Testis (tissue), 3 donors: ENCODE measurements around the gene KLHL25. TPM values are rescaled to one million over a fixed set of nuclear protein-coding genes. Genes with fewer than 3 reads are reported as not detected.

Experiments used
- DNase-seq: peaks from one replicate; pipeline ENCODE4 v3.0.0-alpha.2; 2019
- H3K27ac ChIP-seq, 2 donors: fragments of 200-600 bp; sonication (generic); one replicate each; pipeline ENCODE4 v1.5.1; 2019
- H3K27me3 ChIP-seq: fragments of 200-600 bp; sonication (generic); one replicate; pipeline ENCODE4 v1.5.1; 2019
- H3K36me3 ChIP-seq: fragments of 200-600 bp; sonication (generic); one replicate; pipeline ENCODE4 v1.5.1; 2017; ENCODE audit warnings: low read depth; ENCODE audit errors: missing control alignments
- H3K4me1 ChIP-seq: fragments of 200-600 bp; sonication (generic); one replicate; pipeline ENCODE4 v1.5.1; 2019
- H3K4me3 ChIP-seq, 2 donors: fragments of 200-600 bp; sonication (generic); one replicate each; pipeline ENCODE4 v1.5.1; 2017 to 2019
- H3K9me3 ChIP-seq: fragments of 200-600 bp; sonication (generic); one replicate; pipeline ENCODE4 v1.5.1; 2017
- POLR2A ChIP-seq: fragments of 450-650 bp; IDR thresholded peaks from one replicate; pipeline ENCODE4 v1.6.1; 2017; ENCODE audit warnings: antibody characterized with exemption, mild to moderate bottlenecking, moderate library complexity
- WGBS, 2 donors: methylation state at CpG; one replicate each; pipeline ENCODE4 v1.1.5; 2018; 5-methylcytosine and 5-hydroxymethylcytosine counted together
- intact Hi-C: fragments of 100-400 bp; cut with DNase I; formaldehyde crosslinking; loops from one replicate; pipeline ENCODE4 v1.15.1; 2023; ENCODE audit warnings: low total_unique reads
- polyA plus RNA-seq: library from polyadenylated mRNA; stranded (reverse); fragments of 350-450 nt; fragmentation: Illumina TruSeq; extraction: RNeasy Lipid Tissue Mini Kit (QIAGEN cat#74804); gene quantifications from one replicate; pipeline ENCODE4 v1.2.3, GENCODE V29; 2014; ENCODE audit warnings: low read depth, low replicate concordance; ENCODE audit not compliant: insufficient read depth
- total RNA-seq, 2 donors: library from RNA; depleted of rRNA; stranded (reverse); fragments of >200 nt; gene quantifications; one replicate each; pipeline ENCODE4 v1.2.3, GENCODE V29; 2016
- TF ChIP-seq, protein P1 (sequence below), 3 experiments: fragments of 450-650 bp in 2 of 3; fragments of 200-600 bp in 1 of 3; sonication (generic) in 1 of 3; IDR thresholded peaks; one replicate each; pipeline ENCODE4 v1.5.1; 2016 to 2019; ENCODE audit warnings: antibody characterized with exemption in 3 of 3, mild to moderate bottlenecking in 2 of 3, moderate library complexity in 1 of 3

The KLHL25 gene
- total and polyA plus RNA-seq, 3 donors from 2014 or later = 19.6 to 50.1 (median 42.6) TPM

DNA sequence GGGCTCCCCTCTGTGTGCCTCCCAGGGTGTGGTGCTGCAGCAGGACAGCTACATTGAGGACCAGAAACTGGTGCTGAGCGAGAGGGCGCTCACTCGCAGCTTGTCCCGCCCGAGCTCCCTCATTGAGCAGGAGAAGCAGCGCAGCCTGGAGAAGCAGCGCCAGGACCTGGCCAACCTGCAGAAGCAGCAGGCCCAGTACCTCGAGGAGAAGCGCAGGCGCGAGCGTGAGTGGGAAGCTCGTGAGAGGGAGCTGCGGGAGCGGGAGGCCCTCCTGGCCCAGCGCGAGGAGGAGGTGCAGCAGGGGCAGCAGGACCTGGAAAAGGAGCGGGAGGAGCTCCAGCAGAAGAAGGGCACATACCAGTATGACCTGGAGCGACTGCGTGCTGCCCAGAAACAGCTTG, 53.7 kb downstream of the KLHL25 start:
- no peaks in the 10 kb centered on the region for H3K36me3 ChIP-seq
- H3K27me3 ChIP-seq = no peaks in the 10 kb centered on the region
- H3K27ac ChIP-seq = no peak overlapping the region
- DNase-seq = no peak
- TF ChIP-seq POLR2A = no peak
- TF ChIP-seq, protein P1, sequence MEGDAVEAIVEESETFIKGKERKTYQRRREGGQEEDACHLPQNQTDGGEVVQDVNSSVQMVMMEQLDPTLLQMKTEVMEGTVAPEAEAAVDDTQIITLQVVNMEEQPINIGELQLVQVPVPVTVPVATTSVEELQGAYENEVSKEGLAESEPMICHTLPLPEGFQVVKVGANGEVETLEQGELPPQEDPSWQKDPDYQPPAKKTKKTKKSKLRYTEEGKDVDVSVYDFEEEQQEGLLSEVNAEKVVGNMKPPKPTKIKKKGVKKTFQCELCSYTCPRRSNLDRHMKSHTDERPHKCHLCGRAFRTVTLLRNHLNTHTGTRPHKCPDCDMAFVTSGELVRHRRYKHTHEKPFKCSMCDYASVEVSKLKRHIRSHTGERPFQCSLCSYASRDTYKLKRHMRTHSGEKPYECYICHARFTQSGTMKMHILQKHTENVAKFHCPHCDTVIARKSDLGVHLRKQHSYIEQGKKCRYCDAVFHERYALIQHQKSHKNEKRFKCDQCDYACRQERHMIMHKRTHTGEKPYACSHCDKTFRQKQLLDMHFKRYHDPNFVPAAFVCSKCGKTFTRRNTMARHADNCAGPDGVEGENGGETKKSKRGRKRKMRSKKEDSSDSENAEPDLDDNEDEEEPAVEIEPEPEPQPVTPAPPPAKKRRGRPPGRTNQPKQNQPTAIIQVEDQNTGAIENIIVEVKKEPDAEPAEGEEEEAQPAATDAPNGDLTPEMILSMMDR (IDR thresholded peaks at IDR 0.05) = no peak
- 80 to 87% methylated on average over 5 to 20 of the region's 20 CpGs for WGBS, 2 donors
- intact Hi-C loops = no loop called here
- H3K4me1 ChIP-seq = no peaks in the 10 kb centered on the region
- H3K4me3 ChIP-seq = no peak overlapping the region
- H3K9me3 ChIP-seq = no peaks in the 10 kb centered on the region

DNA sequence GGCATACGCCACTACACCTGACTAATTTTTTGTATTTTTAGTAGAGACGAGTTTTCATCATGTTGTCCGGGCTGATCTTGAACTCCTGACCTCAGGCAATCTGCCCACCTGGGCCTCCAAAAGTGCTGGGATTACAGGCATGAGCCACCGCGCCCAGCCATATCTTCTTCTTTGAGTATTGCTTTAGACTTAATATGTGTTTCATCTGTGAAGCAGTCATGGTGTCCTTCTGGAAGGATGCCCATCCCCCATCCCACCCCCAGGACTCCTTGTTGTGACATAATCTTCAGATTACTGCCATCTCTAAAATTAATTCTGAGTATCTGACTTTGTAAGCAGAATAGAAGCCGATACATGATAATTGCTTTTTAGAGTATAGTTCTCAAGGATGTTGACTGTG, 57.7 kb downstream of the KLHL25 start:
- WGBS, 2 donors = 85 to 89% methylated on average over 6 of the region's 6 CpGs
- intact Hi-C loops = loop anchor here (10.0 kb wide), 1 partner anchor 98 kb away; no protein-coding TSS in a partner anchor
- no peaks in the 10 kb centered on the region for H3K27me3 ChIP-seq
- TF ChIP-seq POLR2A = no peak
- TF ChIP-seq, protein P1 (IDR thresholded peaks at IDR 0.05) = no peak
- H3K36me3 ChIP-seq = no peaks in the 10 kb centered on the region
- no peak overlapping the region for H3K27ac ChIP-seq
- no peaks in the 10 kb centered on the region for H3K4me1 ChIP-seq
- no peak overlapping the region for H3K4me3 ChIP-seq
- H3K9me3 ChIP-seq = no peaks in the 10 kb centered on the region
- no peak for DNase-seq

DNA sequence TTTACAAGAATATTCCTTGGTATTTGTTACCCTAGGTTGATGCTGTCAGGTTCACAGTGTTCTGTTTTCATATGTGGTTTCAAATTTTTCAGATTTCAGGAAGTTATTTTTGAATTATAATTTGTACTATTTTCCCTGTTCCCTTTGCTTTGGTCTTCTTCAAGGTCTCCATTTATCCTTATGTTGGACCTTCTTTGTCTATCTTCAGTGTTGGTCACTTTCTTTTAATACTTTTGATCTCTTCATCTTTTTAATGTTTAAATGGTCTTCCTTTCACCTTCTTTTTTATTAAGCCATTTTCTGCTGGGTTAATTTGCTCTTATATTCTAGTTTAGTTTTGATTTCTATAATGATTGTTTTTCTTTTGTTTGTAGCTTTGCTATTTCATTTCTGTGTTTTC, 61.3 kb downstream of the KLHL25 start:
- intact Hi-C loops = loop anchor here (10.0 kb wide), 1 partner anchor 101 kb away; no protein-coding TSS in a partner anchor
- Histone ChIP-seq H3K27ac (no peak overlapping the region), H3K9me3 (no peaks in the 10 kb centered on the region), H3K4me1 (no peaks in the 10 kb centered on the region), H3K36me3 (no peaks in the 10 kb centered on the region), H3K4me3 (no peak overlapping the region), H3K27me3 (no peaks in the 10 kb centered on the region)
- no peak for DNase-seq
- no peak for TF ChIP-seq POLR2A
- TF ChIP-seq, protein P1 (IDR thresholded peaks at IDR 0.05) = no peak

DNA sequence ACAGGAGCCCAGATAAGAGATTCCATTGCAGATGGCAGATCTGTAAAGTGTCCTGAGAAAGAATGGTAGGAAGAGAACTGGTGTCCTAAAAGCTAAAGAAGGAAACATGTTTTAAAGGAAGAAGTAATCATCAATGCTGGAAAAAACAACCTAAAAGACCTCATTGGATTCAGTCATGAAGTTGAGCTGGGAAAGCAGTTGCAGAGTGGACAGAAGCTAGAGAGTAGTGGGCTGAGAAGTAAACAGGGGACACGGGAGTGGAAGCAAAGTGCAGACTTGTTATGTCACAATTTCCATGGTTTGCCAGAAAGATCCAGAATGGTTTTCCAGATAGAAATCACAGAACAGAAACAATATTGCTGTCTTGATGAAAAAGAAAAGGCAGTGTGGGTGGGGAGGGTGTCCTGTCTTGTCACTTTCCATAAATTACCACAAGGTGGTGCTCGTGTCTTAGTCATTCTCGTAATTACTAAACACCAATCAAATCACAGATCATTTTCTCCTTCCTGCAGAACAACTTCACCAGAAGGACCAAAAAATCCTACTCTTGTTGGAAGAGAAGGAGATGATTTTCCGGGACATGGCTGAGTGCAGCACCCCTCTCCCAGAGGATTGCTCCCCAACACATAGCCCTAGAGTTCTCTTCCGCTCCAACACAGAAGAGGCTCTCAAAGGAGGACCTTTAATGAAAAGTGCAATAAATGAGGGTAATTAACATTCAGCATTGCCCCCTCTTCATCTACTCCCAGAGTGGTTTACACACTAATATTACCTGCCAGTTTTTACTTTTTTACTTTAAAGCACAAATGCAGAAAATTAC, 64.5 kb downstream of the KLHL25 start:
- peak; percentile 70 for DNase-seq
- TF ChIP-seq POLR2A = no peak
- TF ChIP-seq, protein P1 (IDR thresholded peaks at IDR 0.05) = peak; percentile 72 to 85 (median 85)
- intact Hi-C loops = loop anchor here (10.0 kb wide), 1 partner anchor 105 kb away; no protein-coding TSS in a partner anchor
- 42 to 45% methylated on average over 5 of the region's 5 CpGs for WGBS, 2 donors
- H3K36me3 ChIP-seq = no peaks in the 10 kb centered on the region
- peaks cover 5% of the 10 kb centered on the region for H3K4me1 ChIP-seq
- H3K27me3 ChIP-seq = no peaks in the 10 kb centered on the region
- no peaks in the 10 kb centered on the region for H3K9me3 ChIP-seq
- H3K4me3 ChIP-seq = no peak overlapping the region
- peak overlapping the region in 1 of 2 donors; percentile 31 for H3K27ac ChIP-seq
